GM23338 (cell line): ENCODE results near the gene LEMD1. TPM values are rescaled to one million over a fixed set of nuclear protein-coding genes. Genes with fewer than 3 reads are reported as not detected.

ENCODE experiments used
- ATAC-seq: fragments of 200-7000 bp; cut with Tn5 transposase; 3 replicates; pipeline ENCODE4 v1.9.1; 2020
- DNase-seq: peaks from one replicate; pipeline ENCODE4 v3.0.0-alpha.2; 2015; ENCODE audit warnings: low spot score
- H2AFZ ChIP-seq: fragments of 200-600 bp; sonication (generic); 2 replicates; pipeline ENCODE4 v1.8.0; 2016; ENCODE audit warnings: antibody characterized with exemption, mild to moderate bottlenecking, moderate library complexity
- H3F3A ChIP-seq: fragments of 200-600 bp; sonication (generic); replicated peaks from 2 replicates; pipeline ENCODE4 v1.8.0; 2017; ENCODE audit warnings: antibody characterized with exemption, mixed run types, low read depth
- H3K27ac ChIP-seq: fragments of 200-600 bp; sonication (generic); 2 replicates; pipeline ENCODE4 v1.6.1; 2016; ENCODE audit warnings: low read depth
- H3K27me3 ChIP-seq: fragments of 200-600 bp; sonication (generic); 2 replicates; pipeline ENCODE4 v1.8.0; 2016; ENCODE audit warnings: mild to moderate bottlenecking, mixed run types, moderate library complexity; ENCODE audit not compliant: insufficient read depth
- H3K36me3 ChIP-seq: fragments of 200-600 bp; sonication (generic); 2 replicates; pipeline ENCODE4 v1.8.0; 2016; ENCODE audit warnings: mild to moderate bottlenecking; ENCODE audit not compliant: insufficient read depth
- H3K4me1 ChIP-seq: fragments of 200-600 bp; sonication (generic); 2 replicates; pipeline ENCODE4 v1.8.0; 2016; ENCODE audit warnings: mild to moderate bottlenecking, moderate library complexity; ENCODE audit not compliant: insufficient read depth
- H3K4me2 ChIP-seq: fragments of 200-600 bp; sonication (generic); 2 replicates; pipeline ENCODE4 v1.7.1; 2017; ENCODE audit warnings: mixed run types
- H3K4me3 ChIP-seq: fragments of 200-600 bp; sonication (generic); 2 replicates; pipeline ENCODE4 v1.6.1; 2016; ENCODE audit warnings: mixed run types
- H3K79me2 ChIP-seq: fragments of 200-600 bp; sonication (generic); replicated peaks from 2 replicates; pipeline ENCODE4 v1.8.0; 2017; ENCODE audit warnings: mild to moderate bottlenecking; ENCODE audit not compliant: insufficient read depth
- H3K9me2 ChIP-seq: fragments of 200-600 bp; sonication (generic); 2 replicates; pipeline ENCODE4 v1.8.0; 2017; ENCODE audit not compliant: insufficient read depth
- H4K20me1 ChIP-seq: fragments of 200-600 bp; sonication (generic); replicated peaks from 2 replicates; pipeline ENCODE4 v1.8.0; 2017; ENCODE audit warnings: mild to moderate bottlenecking; ENCODE audit not compliant: insufficient read depth
- H3K27ac Mint-ChIP-seq: 2 replicates; pipeline ENCODE4 v1.8.0; 2020; ENCODE audit warnings: inconsistent platforms, mild to moderate bottlenecking, moderate library complexity, mixed read lengths
- H3K27me3 Mint-ChIP-seq: 3 replicates; pipeline ENCODE4 v1.8.0; 2022; ENCODE audit warnings: low read depth, mild to moderate bottlenecking, moderate library complexity, mixed read lengths, inconsistent platforms; ENCODE audit not compliant: insufficient read depth, poor library complexity
- H3K36me3 Mint-ChIP-seq: 3 replicates; pipeline ENCODE4 v1.8.0; 2021; ENCODE audit warnings: low read depth, mild to moderate bottlenecking, inconsistent platforms, moderate library complexity, mixed read lengths
- H3K4me1 Mint-ChIP-seq: 3 replicates; pipeline ENCODE4 v1.8.0; 2020; ENCODE audit warnings: mild to moderate bottlenecking, inconsistent platforms, mixed read lengths
- H3K4me3 Mint-ChIP-seq: 3 replicates; pipeline ENCODE4 v1.8.0; 2021; ENCODE audit warnings: moderate library complexity, mild to moderate bottlenecking, inconsistent platforms, mixed read lengths
- H3K9me3 Mint-ChIP-seq: 3 replicates; pipeline ENCODE4 v1.8.0; 2020; ENCODE audit warnings: moderate library complexity, mild to moderate bottlenecking, inconsistent platforms, mixed read lengths
- CREB1 ChIP-seq: fragments of 250-450 bp; sonication (Bioruptor Pico); IDR thresholded peaks from 2 replicates; pipeline ENCODE4 v1.5.0; 2020; ENCODE audit warnings: low read depth, mild to moderate bottlenecking, moderate library complexity
- EZH2phosphoT487 ChIP-seq: fragments of 200-600 bp; sonication (generic); IDR thresholded peaks from one replicate; pipeline ENCODE4 v1.8.1; 2018; ENCODE audit warnings: antibody characterized with exemption; ENCODE audit not compliant: unreplicated experiment
- POLR2AphosphoS5 ChIP-seq: IDR thresholded peaks from 2 replicates; pipeline ENCODE4 v1.6.1; 2016; ENCODE audit warnings: antibody characterized with exemption, low read depth
- STAT1 ChIP-seq: IDR thresholded peaks from one replicate; pipeline ENCODE4 v1.6.1; 2016; ENCODE audit warnings: antibody characterized with exemption; ENCODE audit not compliant: unreplicated experiment
- ZNF114 ChIP-seq: fragments of 250-450 bp; sonication (Bioruptor Pico); IDR thresholded peaks from 2 replicates; pipeline ENCODE4 v1.5.0; 2020; ENCODE audit warnings: mild to moderate bottlenecking, moderate library complexity
- polyA plus RNA-seq: library from polyadenylated mRNA; unstranded; fragments of >200 nt; fragmentation: Nextera tagmentation; extraction: Ambion mirVana; gene quantifications from 2 replicates; pipeline ENCODE4 v1.2.1, GENCODE V29; 2016
- total RNA-seq: library from RNA; depleted of rRNA; stranded (reverse); fragments of >200 nt; shearing (Covaris generic); gene quantifications from 2 replicates; pipeline ENCODE4 v1.2.3, GENCODE V29; 2014
- TF ChIP-seq, protein P1 (sequence below): IDR thresholded peaks from one replicate; pipeline ENCODE4 v1.6.1; 2018; ENCODE audit warnings: antibody characterized with exemption; ENCODE audit not compliant: unreplicated experiment
- TF ChIP-seq, protein P2 (sequence below), 2 experiments: fragments of 200-600 bp in 1 of 2; sonication (generic) in 1 of 2; conservative IDR thresholded peaks; 2 replicates each; pipeline versions ENCODE4 v1.5.1 to v1.6.1; 2016 to 2017; ENCODE audit warnings: antibody characterized with exemption in 2 of 2, low read depth in 2 of 2, mild to moderate bottlenecking in 2 of 2, moderate library complexity in 1 of 2
- TF ChIP-seq, protein P3 (sequence below): IDR thresholded peaks from 2 replicates; pipeline ENCODE4 v1.6.1; 2016; ENCODE audit warnings: antibody characterized with exemption

LEMD1 gene
- total and polyA plus RNA-seq, 2 experiments from 2014 or later: 4.7 to 10.7 TPM

DNA sequence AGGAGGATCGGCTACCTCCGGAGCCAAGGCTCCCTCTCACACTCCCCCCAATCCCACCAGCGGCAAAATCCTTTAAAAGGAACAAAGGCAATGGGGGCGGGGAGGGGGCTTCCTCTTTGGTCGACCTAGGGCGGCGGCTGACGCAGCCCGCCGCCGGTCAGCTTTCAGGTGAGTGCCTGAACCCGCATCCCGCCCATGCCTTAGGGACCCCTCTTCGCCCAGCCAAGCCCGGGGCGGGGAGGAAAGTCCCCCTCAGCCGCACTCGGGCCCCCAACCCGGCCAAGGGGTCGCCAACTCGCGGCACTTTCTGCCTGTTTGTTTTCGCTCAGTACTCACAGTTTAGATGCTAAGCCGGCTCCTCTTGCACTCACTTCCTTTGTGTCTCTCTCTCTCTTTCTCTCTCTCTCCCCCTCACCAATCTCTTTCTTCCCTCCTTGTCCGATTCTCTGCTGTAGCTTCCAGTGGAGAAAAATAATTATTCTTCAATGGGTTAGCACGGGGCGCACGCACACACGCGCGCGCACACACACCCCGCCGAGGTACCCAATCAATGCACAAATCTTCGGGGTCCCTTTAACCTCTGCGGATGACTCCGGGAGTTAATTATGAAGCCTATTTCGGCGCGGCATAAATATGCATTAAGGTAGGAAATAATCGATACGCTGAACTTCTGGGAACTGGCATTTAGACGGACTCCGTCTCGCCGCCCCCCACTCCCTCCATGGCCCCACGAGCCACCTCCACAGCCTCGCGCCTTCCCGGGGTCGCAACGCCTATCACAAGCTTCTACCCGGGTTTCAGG, 33.9 kb upstream of the LEMD1 start, which contains the start of gene BLACAT1:
Gene BLACAT1 (minus strand): TSS at position 465 of the 802 bp plus-strand sequence.
- H3K79me2 ChIP-seq: peaks cover 11% of the 10 kb centered on the region; the same call in 1 of the 2 replicates
- Mint-ChIP-seq H3K27ac (peak within 1 kb of the TSS; percentile 98), H3K4me1 (peaks cover 67% of the 10 kb centered on the region), H3K36me3 (peaks cover 23% of the 10 kb centered on the region), H3K9me3 (no peaks in the 10 kb centered on the region), H3K4me3 (peak within 1 kb of the TSS; percentile 99), H3K27me3 (peaks cover 14% of the 10 kb centered on the region)
- peak; percentile 72 for DNase-seq
- ATAC-seq: peak; percentile 2
- H3K4me2 ChIP-seq: peak within 1 kb of the TSS; percentile 100
- peak within 1 kb of the TSS; percentile 85 for H3K4me3 ChIP-seq
- no peaks in the 10 kb centered on the region for H3K9me2 ChIP-seq
- H3K4me1 ChIP-seq: peaks cover 53% of the 10 kb centered on the region
- no peaks in the 10 kb centered on the region for H3K36me3 ChIP-seq
- H2AFZ ChIP-seq: peak within 1 kb of the TSS; percentile 90
- H3F3A ChIP-seq: peaks cover 14% of the 10 kb centered on the region
- H4K20me1 ChIP-seq: peaks cover 7% of the 10 kb centered on the region; the same call in 1 of the 2 replicates
- H3K27ac ChIP-seq: peak within 1 kb of the TSS; percentile 85
- peaks cover 44% of the 10 kb centered on the region for H3K27me3 ChIP-seq
- TF ChIP-seq, protein P1, sequence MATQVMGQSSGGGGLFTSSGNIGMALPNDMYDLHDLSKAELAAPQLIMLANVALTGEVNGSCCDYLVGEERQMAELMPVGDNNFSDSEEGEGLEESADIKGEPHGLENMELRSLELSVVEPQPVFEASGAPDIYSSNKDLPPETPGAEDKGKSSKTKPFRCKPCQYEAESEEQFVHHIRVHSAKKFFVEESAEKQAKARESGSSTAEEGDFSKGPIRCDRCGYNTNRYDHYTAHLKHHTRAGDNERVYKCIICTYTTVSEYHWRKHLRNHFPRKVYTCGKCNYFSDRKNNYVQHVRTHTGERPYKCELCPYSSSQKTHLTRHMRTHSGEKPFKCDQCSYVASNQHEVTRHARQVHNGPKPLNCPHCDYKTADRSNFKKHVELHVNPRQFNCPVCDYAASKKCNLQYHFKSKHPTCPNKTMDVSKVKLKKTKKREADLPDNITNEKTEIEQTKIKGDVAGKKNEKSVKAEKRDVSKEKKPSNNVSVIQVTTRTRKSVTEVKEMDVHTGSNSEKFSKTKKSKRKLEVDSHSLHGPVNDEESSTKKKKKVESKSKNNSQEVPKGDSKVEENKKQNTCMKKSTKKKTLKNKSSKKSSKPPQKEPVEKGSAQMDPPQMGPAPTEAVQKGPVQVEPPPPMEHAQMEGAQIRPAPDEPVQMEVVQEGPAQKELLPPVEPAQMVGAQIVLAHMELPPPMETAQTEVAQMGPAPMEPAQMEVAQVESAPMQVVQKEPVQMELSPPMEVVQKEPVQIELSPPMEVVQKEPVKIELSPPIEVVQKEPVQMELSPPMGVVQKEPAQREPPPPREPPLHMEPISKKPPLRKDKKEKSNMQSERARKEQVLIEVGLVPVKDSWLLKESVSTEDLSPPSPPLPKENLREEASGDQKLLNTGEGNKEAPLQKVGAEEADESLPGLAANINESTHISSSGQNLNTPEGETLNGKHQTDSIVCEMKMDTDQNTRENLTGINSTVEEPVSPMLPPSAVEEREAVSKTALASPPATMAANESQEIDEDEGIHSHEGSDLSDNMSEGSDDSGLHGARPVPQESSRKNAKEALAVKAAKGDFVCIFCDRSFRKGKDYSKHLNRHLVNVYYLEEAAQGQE: peak; percentile 1
- TF ChIP-seq CREB1 (CRISPR knock-in tag): no peak

DNA sequence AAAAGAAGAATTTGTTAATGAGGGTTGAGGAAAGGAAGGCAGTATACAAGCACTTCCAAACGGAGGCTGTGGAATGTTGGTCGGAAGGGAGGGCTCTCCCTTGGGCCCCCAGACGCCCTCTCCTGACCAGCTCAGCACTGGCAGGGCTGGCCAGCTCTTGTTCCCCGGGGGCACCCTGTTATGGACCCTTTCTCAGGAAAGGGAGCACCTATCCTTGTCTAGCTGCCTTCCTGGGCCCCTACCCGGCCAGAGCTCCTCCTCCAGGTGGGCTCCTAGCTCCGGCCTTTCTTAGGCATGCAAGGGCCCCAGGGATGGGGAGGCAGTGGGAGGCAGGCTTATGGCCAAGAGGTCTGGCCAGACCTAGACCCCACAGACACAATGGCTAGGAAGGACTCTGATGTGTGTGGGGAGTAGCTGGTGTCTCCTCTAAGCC, 33.1 kb upstream of the LEMD1 start:
- Histone ChIP-seq H2AFZ (no peak overlapping the region), H3F3A (peaks cover 19% of the 10 kb centered on the region), H3K27ac (no peak overlapping the region), H3K27me3 (peaks cover 49% of the 10 kb centered on the region), H4K20me1 (peaks cover 7% of the 10 kb centered on the region; the same call in 1 of the 2 replicates), H3K9me2 (no peaks in the 10 kb centered on the region), H3K4me1 (peaks cover 59% of the 10 kb centered on the region), H3K4me2 (peak overlapping the region; percentile 100), H3K79me2 (peaks cover 11% of the 10 kb centered on the region; the same call in 1 of the 2 replicates), H3K4me3 (peak overlapping the region; percentile 85), H3K36me3 (no peaks in the 10 kb centered on the region)
- Mint-ChIP-seq H3K4me3 (peak overlapping the region; percentile 99), H3K36me3 (peaks cover 23% of the 10 kb centered on the region), H3K27ac (0 out of 2 replicates have a peak overlapping the region, but pooled peaks have one; percentile 58), H3K27me3 (peaks cover 14% of the 10 kb centered on the region), H3K4me1 (peaks cover 69% of the 10 kb centered on the region), H3K9me3 (no peaks in the 10 kb centered on the region)
- ATAC-seq (peak; percentile 5), DNase-seq (peak; percentile 73)
- TF ChIP-seq ZNF114 (CRISPR knock-in tag) (no peak), CREB1 (CRISPR knock-in tag) (no peak), EZH2phosphoT487 (no peak), STAT1 (no peak), POLR2AphosphoS5 (no peak)
- TF ChIP-seq, protein P1: peak; percentile 29
- TF ChIP-seq, protein P2, sequence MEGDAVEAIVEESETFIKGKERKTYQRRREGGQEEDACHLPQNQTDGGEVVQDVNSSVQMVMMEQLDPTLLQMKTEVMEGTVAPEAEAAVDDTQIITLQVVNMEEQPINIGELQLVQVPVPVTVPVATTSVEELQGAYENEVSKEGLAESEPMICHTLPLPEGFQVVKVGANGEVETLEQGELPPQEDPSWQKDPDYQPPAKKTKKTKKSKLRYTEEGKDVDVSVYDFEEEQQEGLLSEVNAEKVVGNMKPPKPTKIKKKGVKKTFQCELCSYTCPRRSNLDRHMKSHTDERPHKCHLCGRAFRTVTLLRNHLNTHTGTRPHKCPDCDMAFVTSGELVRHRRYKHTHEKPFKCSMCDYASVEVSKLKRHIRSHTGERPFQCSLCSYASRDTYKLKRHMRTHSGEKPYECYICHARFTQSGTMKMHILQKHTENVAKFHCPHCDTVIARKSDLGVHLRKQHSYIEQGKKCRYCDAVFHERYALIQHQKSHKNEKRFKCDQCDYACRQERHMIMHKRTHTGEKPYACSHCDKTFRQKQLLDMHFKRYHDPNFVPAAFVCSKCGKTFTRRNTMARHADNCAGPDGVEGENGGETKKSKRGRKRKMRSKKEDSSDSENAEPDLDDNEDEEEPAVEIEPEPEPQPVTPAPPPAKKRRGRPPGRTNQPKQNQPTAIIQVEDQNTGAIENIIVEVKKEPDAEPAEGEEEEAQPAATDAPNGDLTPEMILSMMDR (conservative IDR thresholded peaks at IDR 0.05; ENCODE audit: low read depth in 2 of 2): peak; percentile 37 to 61
- TF ChIP-seq, protein P3, sequence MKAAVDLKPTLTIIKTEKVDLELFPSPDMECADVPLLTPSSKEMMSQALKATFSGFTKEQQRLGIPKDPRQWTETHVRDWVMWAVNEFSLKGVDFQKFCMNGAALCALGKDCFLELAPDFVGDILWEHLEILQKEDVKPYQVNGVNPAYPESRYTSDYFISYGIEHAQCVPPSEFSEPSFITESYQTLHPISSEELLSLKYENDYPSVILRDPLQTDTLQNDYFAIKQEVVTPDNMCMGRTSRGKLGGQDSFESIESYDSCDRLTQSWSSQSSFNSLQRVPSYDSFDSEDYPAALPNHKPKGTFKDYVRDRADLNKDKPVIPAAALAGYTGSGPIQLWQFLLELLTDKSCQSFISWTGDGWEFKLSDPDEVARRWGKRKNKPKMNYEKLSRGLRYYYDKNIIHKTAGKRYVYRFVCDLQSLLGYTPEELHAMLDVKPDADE: no peak
